HepG2 (cell line): ENCODE measurements around the gene INTS3. TPM values are rescaled to one million over a fixed set of nuclear protein-coding genes. Genes with fewer than 3 reads are reported as not detected.

Experiments
- CCDC6 ChIP-seq: sonication (generic); formaldehyde crosslinking; IDR thresholded peaks from 2 replicates; pipeline ENCODE4 v1.8.1; 2022; ENCODE audit warnings: mild to moderate bottlenecking, missing genetic modification reagents, moderate library complexity
- FOSL2 ChIP-seq: sonication (generic); formaldehyde crosslinking; IDR thresholded peaks from 2 replicates; pipeline ENCODE4 v1.4.0; 2020; ENCODE audit warnings: missing genetic modification reagents
- HES4 ChIP-seq: sonication (generic); formaldehyde crosslinking; IDR thresholded peaks from 2 replicates; pipeline ENCODE4 v1.9.0; 2021; ENCODE audit warnings: mild to moderate bottlenecking, missing genetic modification reagents, borderline replicate concordance
- HOXA5 ChIP-seq: sonication (generic); formaldehyde crosslinking; IDR thresholded peaks from 2 replicates; pipeline ENCODE4 v1.4.0; 2020; ENCODE audit warnings: missing genetic modification reagents
- PHF20 ChIP-seq: sonication (generic); formaldehyde crosslinking; IDR thresholded peaks from 2 replicates; pipeline ENCODE4 v1.5.0; 2020; ENCODE audit warnings: mild to moderate bottlenecking, missing genetic modification reagents
- SALL1 ChIP-seq: sonication (generic); formaldehyde crosslinking; IDR thresholded peaks from 2 replicates; pipeline ENCODE4 v1.8.0; 2022; ENCODE audit warnings: mild to moderate bottlenecking, missing genetic modification reagents
- TBL1XR1 ChIP-seq: fragments of 150-350 bp; IDR thresholded peaks from 2 replicates; pipeline ENCODE4 v1.6.1; 2014; ENCODE audit warnings: borderline replicate concordance, low read length; ENCODE audit not compliant: partially characterized antibody
- THAP11 ChIP-seq: IDR thresholded peaks from 2 replicates; pipeline ENCODE4 v1.6.1; 2016; ENCODE audit warnings: missing biosample characterization, missing genetic modification reagents
- YEATS2 ChIP-seq: sonication (generic); formaldehyde crosslinking; IDR thresholded peaks from 2 replicates; pipeline ENCODE4 v1.4.0; 2020; ENCODE audit warnings: missing genetic modification reagents, borderline replicate concordance
- ZNF33A ChIP-seq: sonication (generic); formaldehyde crosslinking; IDR thresholded peaks from 2 replicates; pipeline ENCODE4 v1.5.1; 2020; ENCODE audit warnings: missing genetic modification reagents, mild to moderate bottlenecking, moderate library complexity, borderline replicate concordance
- polyA plus RNA-seq, 8 experiments: library from polyadenylated mRNA; depleted of rRNA in 3 of 8; stranded (reverse) in 7 of 8; unstranded in 1 of 8; fragments of >200 nt; fragmentation: Illumina TruSeq in 4 of 8; extraction: Trizol in 4 of 8; gene quantifications; 2 replicates each; pipeline versions ENCODE4 v1.2.1 to v1.2.3, GENCODE V29; 2011 to 2016; ENCODE audit warnings: low read depth in 4 of 8, missing spikeins in 1 of 8, mixed read lengths in 1 of 8; ENCODE audit not compliant: insufficient read depth in 1 of 8
- total RNA-seq, 5 experiments: library from RNA; depleted of rRNA; stranded (reverse); fragments of >200 nt; fragmentation: Illumina TruSeq; extraction: Trizol; gene quantifications; 2 replicates each; pipeline ENCODE4 v1.2.3, GENCODE V29; 2016; ENCODE audit warnings: low read depth in 1 of 5
- TF ChIP-seq, protein P1 (sequence below): sonication (generic); formaldehyde crosslinking; conservative IDR thresholded peaks from 2 replicates; pipeline ENCODE4 v1.8.0; 2022; ENCODE audit warnings: missing genetic modification reagents
- TF ChIP-seq, protein P2 (sequence below): sonication (generic); formaldehyde crosslinking; IDR thresholded peaks from 2 replicates; pipeline ENCODE4 v1.5.1; 2020; ENCODE audit warnings: mild to moderate bottlenecking, missing genetic modification reagents, moderate library complexity
- TF ChIP-seq, protein P3 (sequence below): IDR thresholded peaks from 2 replicates; pipeline ENCODE4 v1.6.1; 2016; ENCODE audit warnings: missing genetic modification reagents, missing compliant biosample characterization
- TF ChIP-seq, protein P4 (sequence below): sonication (generic); formaldehyde crosslinking; IDR thresholded peaks from 2 replicates; pipeline ENCODE4 v1.5.0; 2020; ENCODE audit warnings: missing genetic modification reagents
- TF ChIP-seq, protein P5 (sequence below): sonication (generic); formaldehyde crosslinking; IDR thresholded peaks from 2 replicates; pipeline ENCODE4 v1.5.0; 2020; ENCODE audit warnings: missing genetic modification reagents

The INTS3 gene
- total and polyA plus RNA-seq, 2 of the 13 experiments (the other 11 are each of a cell fraction or from before 2014, with no cell fraction given) = 17.2 to 27.2 TPM

DNA sequence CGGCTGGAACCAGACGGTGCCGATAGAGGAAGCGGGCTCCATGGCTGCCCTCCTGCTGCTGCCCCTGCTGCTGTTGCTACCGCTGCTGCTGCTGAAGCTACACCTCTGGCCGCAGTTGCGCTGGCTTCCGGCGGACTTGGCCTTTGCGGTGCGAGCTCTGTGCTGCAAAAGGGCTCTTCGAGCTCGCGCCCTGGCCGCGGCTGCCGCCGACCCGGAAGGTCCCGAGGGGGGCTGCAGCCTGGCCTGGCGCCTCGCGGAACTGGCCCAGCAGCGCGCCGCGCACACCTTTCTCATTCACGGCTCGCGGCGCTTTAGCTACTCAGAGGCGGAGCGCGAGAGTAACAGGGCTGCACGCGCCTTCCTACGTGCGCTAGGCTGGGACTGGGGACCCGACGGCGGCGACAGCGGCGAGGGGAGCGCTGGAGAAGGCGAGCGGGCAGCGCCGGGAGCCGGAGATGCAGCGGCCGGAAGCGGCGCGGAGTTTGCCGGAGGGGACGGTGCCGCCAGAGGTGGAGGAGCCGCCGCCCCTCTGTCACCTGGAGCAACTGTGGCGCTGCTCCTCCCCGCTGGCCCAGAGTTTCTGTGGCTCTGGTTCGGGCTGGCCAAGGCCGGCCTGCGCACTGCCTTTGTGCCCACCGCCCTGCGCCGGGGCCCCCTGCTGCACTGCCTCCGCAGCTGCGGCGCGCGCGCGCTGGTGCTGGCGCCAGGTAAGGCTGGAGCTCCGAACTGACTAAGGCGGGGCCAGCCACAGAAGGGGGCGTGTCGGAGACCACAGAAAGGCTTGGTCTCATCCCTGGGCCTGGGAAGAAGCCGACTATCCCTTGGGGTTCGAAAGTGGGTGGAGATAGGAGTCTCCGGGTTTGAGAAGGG lies 47.8 kb downstream of the INTS3 start (continued):
- TF ChIP-seq TBL1XR1 (no peak), ZNF33A (no peak), THAP11 (peak; percentile 13; the same call in 1 of the 2 replicates), SALL1 (CRISPR knock-in tag) (peak; percentile 49), FOSL2 (0 out of 2 replicates have a peak, but pooled peaks have one; percentile 5), HES4 (CRISPR knock-in tag) (peak; percentile 17; the same call in 1 of the 2 replicates), CCDC6 (CRISPR knock-in tag) (no peak), HOXA5 (CRISPR knock-in tag) (peak; percentile 14; the same call in 1 of the 2 replicates), YEATS2 (CRISPR knock-in tag) (peak; percentile 43; the same call in 1 of the 2 replicates), PHF20 (CRISPR knock-in tag) (no peak)
- TF ChIP-seq, protein P1, sequence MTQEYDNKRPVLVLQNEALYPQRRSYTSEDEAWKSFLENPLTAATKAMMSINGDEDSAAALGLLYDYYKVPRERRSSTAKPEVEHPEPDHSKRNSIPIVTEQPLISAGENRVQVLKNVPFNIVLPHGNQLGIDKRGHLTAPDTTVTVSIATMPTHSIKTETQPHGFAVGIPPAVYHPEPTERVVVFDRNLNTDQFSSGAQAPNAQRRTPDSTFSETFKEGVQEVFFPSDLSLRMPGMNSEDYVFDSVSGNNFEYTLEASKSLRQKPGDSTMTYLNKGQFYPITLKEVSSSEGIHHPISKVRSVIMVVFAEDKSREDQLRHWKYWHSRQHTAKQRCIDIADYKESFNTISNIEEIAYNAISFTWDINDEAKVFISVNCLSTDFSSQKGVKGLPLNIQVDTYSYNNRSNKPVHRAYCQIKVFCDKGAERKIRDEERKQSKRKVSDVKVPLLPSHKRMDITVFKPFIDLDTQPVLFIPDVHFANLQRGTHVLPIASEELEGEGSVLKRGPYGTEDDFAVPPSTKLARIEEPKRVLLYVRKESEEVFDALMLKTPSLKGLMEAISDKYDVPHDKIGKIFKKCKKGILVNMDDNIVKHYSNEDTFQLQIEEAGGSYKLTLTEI = no peak
- TF ChIP-seq, protein P2, sequence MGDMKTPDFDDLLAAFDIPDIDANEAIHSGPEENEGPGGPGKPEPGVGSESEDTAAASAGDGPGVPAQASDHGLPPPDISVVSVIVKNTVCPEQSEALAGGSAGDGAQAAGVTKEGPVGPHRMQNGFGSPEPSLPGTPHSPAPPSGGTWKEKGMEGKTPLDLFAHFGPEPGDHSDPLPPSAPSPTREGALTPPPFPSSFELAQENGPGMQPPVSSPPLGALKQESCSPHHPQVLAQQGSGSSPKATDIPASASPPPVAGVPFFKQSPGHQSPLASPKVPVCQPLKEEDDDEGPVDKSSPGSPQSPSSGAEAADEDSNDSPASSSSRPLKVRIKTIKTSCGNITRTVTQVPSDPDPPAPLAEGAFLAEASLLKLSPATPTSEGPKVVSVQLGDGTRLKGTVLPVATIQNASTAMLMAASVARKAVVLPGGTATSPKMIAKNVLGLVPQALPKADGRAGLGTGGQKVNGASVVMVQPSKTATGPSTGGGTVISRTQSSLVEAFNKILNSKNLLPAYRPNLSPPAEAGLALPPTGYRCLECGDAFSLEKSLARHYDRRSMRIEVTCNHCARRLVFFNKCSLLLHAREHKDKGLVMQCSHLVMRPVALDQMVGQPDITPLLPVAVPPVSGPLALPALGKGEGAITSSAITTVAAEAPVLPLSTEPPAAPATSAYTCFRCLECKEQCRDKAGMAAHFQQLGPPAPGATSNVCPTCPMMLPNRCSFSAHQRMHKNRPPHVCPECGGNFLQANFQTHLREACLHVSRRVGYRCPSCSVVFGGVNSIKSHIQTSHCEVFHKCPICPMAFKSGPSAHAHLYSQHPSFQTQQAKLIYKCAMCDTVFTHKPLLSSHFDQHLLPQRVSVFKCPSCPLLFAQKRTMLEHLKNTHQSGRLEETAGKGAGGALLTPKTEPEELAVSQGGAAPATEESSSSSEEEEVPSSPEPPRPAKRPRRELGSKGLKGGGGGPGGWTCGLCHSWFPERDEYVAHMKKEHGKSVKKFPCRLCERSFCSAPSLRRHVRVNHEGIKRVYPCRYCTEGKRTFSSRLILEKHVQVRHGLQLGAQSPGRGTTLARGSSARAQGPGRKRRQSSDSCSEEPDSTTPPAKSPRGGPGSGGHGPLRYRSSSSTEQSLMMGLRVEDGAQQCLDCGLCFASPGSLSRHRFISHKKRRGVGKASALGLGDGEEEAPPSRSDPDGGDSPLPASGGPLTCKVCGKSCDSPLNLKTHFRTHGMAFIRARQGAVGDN (CRISPR knock-in tag) = peak; percentile 96
- TF ChIP-seq, protein P3, sequence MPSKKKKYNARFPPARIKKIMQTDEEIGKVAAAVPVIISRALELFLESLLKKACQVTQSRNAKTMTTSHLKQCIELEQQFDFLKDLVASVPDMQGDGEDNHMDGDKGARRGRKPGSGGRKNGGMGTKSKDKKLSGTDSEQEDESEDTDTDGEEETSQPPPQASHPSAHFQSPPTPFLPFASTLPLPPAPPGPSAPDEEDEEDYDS (CRISPR knock-in tag) = peak; percentile 4; the same call in 1 of the 2 replicates
- TF ChIP-seq, protein P4, sequence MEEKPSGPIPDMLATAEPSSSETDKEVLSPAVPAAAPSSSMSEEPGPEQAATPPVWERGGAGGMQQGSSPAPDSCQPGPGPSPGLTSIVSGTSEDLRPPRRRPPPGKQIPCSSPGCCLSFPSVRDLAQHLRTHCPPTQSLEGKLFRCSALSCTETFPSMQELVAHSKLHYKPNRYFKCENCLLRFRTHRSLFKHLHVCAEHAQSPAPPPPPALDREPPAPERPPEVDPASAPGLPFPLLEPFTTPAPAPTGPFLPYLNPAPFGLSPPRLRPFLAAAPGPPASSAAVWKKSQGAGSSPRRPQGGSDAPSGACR (CRISPR knock-in tag) = 0 out of 2 replicates have a peak, but pooled peaks have one; percentile 83
- TF ChIP-seq, protein P5, sequence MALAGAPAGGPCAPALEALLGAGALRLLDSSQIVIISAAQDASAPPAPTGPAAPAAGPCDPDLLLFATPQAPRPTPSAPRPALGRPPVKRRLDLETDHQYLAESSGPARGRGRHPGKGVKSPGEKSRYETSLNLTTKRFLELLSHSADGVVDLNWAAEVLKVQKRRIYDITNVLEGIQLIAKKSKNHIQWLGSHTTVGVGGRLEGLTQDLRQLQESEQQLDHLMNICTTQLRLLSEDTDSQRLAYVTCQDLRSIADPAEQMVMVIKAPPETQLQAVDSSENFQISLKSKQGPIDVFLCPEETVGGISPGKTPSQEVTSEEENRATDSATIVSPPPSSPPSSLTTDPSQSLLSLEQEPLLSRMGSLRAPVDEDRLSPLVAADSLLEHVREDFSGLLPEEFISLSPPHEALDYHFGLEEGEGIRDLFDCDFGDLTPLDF = peak; percentile 60; the same call in 1 of the 2 replicates
